Osteoblast (primary cell): ENCODE results near the gene ZCCHC14. TPM values are rescaled to one million over a fixed set of nuclear protein-coding genes. Genes with fewer than 3 reads are reported as not detected.

Experiments
- DNase-seq: peaks from one replicate; pipeline ENCODE4 v3.0.0; 2011; ENCODE audit warnings: low spot score, mixed read lengths; ENCODE audit not compliant: insufficient read length; ENCODE audit errors: missing footprints
- H2AFZ ChIP-seq: 2 replicates; pipeline ENCODE4 v1.6.0; 2011; ENCODE audit warnings: mild to moderate bottlenecking, low read length
- H3K27ac ChIP-seq: 2 replicates; pipeline ENCODE4 v1.5.1; 2011; ENCODE audit warnings: mild to moderate bottlenecking, low read depth, low read length, moderate library complexity
- H3K27me3 ChIP-seq: 2 replicates; pipeline ENCODE4 v1.6.0; 2012; ENCODE audit warnings: mild to moderate bottlenecking, control low read depth, inconsistent platforms, low read length, moderate library complexity; ENCODE audit not compliant: insufficient read depth
- H3K36me3 ChIP-seq: 2 replicates; pipeline ENCODE4 v1.5.1; 2011; ENCODE audit warnings: mild to moderate bottlenecking, low read length, control low read depth, moderate library complexity; ENCODE audit not compliant: insufficient read depth
- H3K4me1 ChIP-seq: 2 replicates; pipeline ENCODE4 v1.5.1; 2011; ENCODE audit warnings: mild to moderate bottlenecking, low read length, control low read depth, moderate library complexity; ENCODE audit not compliant: insufficient read depth
- H3K4me2 ChIP-seq: 2 replicates; pipeline ENCODE4 v1.6.0; 2011; ENCODE audit warnings: mild to moderate bottlenecking, low read length; ENCODE audit not compliant: insufficient read depth
- H3K4me3 ChIP-seq: fragments of 200-600 bp; sonication (generic); 3 replicates; pipeline ENCODE4 v1.5.1; 2012; ENCODE audit warnings: mild to moderate bottlenecking, low read length, inconsistent platforms; ENCODE audit not compliant: insufficient read depth
- H3K79me2 ChIP-seq: 2 replicates; pipeline ENCODE4 v1.6.0; 2012; ENCODE audit warnings: mild to moderate bottlenecking, low read length, control low read depth, inconsistent platforms; ENCODE audit not compliant: insufficient read depth
- H3K9me3 ChIP-seq: 2 replicates; pipeline ENCODE4 v1.5.1; 2011; ENCODE audit warnings: low read depth, low read length, control low read depth
- H4K20me1 ChIP-seq: 2 replicates; pipeline ENCODE4 v1.6.0; 2012; ENCODE audit warnings: mild to moderate bottlenecking, low read length, control low read depth; ENCODE audit not compliant: insufficient read depth
- total RNA-seq: library from RNA; depleted of rRNA; stranded (reverse); fragments of >200 nt; gene quantifications from 2 replicates; pipeline ENCODE4 v1.2.3, GENCODE V29; 2012
- TF ChIP-seq, protein P1 (sequence below): IDR thresholded peaks from 2 replicates; pipeline ENCODE4 v1.5.1; 2011; ENCODE audit warnings: mild to moderate bottlenecking, low read depth, low read length, moderate library complexity; ENCODE audit errors: extremely low read depth

ZCCHC14 gene
- total RNA-seq, 1 donor, result 36.9 TPM

DNA sequence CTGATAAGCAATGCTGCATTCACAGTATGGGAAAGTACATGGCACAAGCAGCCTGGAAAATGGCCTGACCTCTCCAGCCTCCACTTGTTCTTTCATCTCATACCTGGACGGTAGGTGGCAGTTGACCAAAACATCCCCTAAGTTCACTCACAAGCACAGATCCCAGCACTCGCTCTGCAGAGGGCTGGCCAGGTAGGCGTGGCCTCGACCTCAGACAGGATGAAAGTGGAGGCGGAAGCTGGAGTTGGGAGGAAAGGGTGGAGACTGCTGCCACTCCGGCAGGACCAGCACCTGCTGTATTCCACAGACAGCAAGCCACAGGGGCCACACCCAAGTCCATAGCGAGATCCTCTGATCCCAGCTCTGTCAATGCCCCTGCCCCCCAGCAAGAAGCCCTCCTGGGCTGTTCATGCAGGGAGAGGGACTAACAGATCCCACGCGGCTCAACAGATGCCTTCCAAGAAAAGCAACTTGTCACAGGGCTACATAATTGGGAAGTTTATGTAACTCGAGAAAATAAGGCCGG lies 31.3 kb downstream of the ZCCHC14 start:
- TF ChIP-seq, protein P1, sequence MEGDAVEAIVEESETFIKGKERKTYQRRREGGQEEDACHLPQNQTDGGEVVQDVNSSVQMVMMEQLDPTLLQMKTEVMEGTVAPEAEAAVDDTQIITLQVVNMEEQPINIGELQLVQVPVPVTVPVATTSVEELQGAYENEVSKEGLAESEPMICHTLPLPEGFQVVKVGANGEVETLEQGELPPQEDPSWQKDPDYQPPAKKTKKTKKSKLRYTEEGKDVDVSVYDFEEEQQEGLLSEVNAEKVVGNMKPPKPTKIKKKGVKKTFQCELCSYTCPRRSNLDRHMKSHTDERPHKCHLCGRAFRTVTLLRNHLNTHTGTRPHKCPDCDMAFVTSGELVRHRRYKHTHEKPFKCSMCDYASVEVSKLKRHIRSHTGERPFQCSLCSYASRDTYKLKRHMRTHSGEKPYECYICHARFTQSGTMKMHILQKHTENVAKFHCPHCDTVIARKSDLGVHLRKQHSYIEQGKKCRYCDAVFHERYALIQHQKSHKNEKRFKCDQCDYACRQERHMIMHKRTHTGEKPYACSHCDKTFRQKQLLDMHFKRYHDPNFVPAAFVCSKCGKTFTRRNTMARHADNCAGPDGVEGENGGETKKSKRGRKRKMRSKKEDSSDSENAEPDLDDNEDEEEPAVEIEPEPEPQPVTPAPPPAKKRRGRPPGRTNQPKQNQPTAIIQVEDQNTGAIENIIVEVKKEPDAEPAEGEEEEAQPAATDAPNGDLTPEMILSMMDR, result peak; percentile 7
- Histone ChIP-seq H3K4me2 (peak overlapping the region; percentile 61), H3K27me3 (no peaks in the 10 kb centered on the region), H3K36me3 (peaks cover 14% of the 10 kb centered on the region), H2AFZ (peak overlapping the region; percentile 38), H3K4me3 (peak overlapping the region; percentile 40), H3K4me1 (peaks cover 56% of the 10 kb centered on the region), H3K9me3 (no peaks in the 10 kb centered on the region), H4K20me1 (peaks cover 21% of the 10 kb centered on the region), H3K79me2 (peaks cover 59% of the 10 kb centered on the region), H3K27ac (peak overlapping the region; percentile 45)
- no peak for DNase-seq

DNA sequence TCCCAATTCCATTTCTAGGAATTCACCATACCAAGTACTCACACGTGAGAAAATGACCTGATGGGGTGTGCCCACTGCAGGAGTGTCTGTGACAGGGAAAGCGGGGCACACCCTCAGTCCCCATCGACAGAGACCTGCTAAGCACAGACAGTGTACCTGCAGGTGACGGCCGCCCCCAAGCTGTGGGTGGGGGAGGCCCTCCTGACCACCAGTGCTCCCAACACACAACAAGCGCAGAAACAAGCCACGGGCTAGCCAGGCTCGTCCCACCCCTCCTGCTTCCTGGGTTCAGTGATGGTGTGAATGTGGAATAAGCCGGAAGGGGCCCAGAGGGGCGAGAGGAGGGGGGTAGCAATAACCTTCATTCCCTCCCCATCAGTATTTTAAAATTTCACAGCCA lies 31.9 kb downstream of the ZCCHC14 start:
- no peaks in the 10 kb centered on the region for H3K9me3 ChIP-seq
- H3K27me3 ChIP-seq, result no peaks in the 10 kb centered on the region
- peaks cover 14% of the 10 kb centered on the region for H3K36me3 ChIP-seq
- H2AFZ ChIP-seq, result no peak overlapping the region
- H3K27ac ChIP-seq, result no peak overlapping the region
- H3K4me2 ChIP-seq, result no peak overlapping the region
- no peak overlapping the region for H3K4me3 ChIP-seq
- H4K20me1 ChIP-seq, result peaks cover 18% of the 10 kb centered on the region
- TF ChIP-seq, protein P1, result no peak
- peaks cover 55% of the 10 kb centered on the region for H3K79me2 ChIP-seq
- DNase-seq, result no peak
- peaks cover 50% of the 10 kb centered on the region for H3K4me1 ChIP-seq

DNA sequence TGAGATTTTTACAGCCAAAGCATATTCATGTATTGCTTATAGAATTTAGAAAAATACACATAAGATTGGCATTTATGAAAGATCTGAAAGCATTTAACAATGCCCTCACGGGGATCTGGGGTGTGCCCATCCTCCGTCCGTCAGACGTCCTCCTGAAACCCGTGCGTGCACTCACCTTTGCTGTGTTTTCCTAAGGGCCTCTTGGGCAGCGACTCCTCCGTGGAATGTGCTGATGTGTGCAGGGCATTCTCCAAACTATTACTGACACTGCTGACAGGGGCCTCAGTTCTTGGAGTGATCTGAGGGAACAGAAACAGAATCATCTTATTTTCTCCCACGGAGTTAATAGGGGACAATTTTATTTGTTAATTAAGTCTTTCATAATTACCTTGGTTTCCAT lies 33.0 kb downstream of the ZCCHC14 start:
- no peak overlapping the region for H3K27ac ChIP-seq
- H3K27me3 ChIP-seq, result no peaks in the 10 kb centered on the region
- H3K36me3 ChIP-seq, result peaks cover 22% of the 10 kb centered on the region
- peaks cover 39% of the 10 kb centered on the region for H3K4me1 ChIP-seq
- H3K79me2 ChIP-seq, result peaks cover 62% of the 10 kb centered on the region
- TF ChIP-seq, protein P1, result no peak
- H3K4me3 ChIP-seq, result no peak overlapping the region
- peaks cover 14% of the 10 kb centered on the region for H4K20me1 ChIP-seq
- H3K9me3 ChIP-seq, result no peaks in the 10 kb centered on the region
- DNase-seq, result no peak
- H3K4me2 ChIP-seq, result no peak overlapping the region
- no peak overlapping the region for H2AFZ ChIP-seq

DNA sequence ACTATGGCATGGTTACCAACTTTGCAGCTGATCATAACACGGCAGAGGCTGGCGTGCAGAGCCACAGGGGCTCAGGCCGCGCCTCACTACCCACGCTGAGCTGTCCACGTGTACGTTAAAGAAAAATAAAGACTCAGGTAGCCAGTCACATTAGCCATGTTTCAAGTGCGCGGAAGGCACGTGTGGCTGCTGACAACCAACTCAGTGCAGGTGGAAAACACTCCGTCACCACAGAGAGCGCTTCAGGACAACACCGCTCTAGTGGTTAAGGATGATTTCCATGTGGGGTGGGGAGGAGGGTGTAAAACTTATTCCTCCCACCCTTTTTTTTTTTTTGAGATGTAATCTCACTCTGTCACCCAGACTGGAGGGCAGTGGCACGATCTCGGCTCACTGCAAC lies 33.8 kb downstream of the ZCCHC14 start:
- Histone ChIP-seq H4K20me1 (peaks cover 14% of the 10 kb centered on the region), H3K4me2 (no peak overlapping the region), H3K79me2 (peaks cover 69% of the 10 kb centered on the region), H3K4me1 (peaks cover 31% of the 10 kb centered on the region), H3K27ac (peak overlapping the region; percentile 99), H3K4me3 (no peak overlapping the region), H3K36me3 (peaks cover 22% of the 10 kb centered on the region), H3K9me3 (no peaks in the 10 kb centered on the region), H2AFZ (no peak overlapping the region), H3K27me3 (no peaks in the 10 kb centered on the region)
- no peak for DNase-seq
- TF ChIP-seq, protein P1, result no peak
